ENCODE measurements around the gene MRGPRG.

Gene MRGPRG

GRCh38 chr11:3232956-3233355 is 14.3 kb upstream of the MRGPRG start:
- TF ChIP-seq ZFX (IDR thresholded peaks at IDR 0.05; ENCODE audit: borderline replicate concordance) (no peak), CTCF (IDR thresholded peaks at IDR 0.05) (no peak)
- no peak overlapping the region for H3K27ac ChIP-seq

- TF ChIP-seq ZFX (IDR thresholded peaks at IDR 0.05; ENCODE audit: borderline replicate concordance) (no peak), CTCF (IDR thresholded peaks at IDR 0.05) (no peak)
- H3K27ac ChIP-seq, result no peak within 1 kb of the TSS
Measured at GRCh38 chr11:3231851-3232744, 13.5 kb upstream of the MRGPRG start, which contains the start of gene MRGPRE. TSS of gene MRGPRE (minus strand) at chr11:3232417. CDS start at chr11:3228799, 3,618 bp downstream.

GRCh38 chr11:3231550-3231850 is 12.9 kb upstream of the MRGPRG start:
- TF ChIP-seq ZFX (IDR thresholded peaks at IDR 0.05; ENCODE audit: borderline replicate concordance), result no peak
- no peak for TF ChIP-seq CTCF (IDR thresholded peaks at IDR 0.05)
- no peak overlapping the region for H3K27ac ChIP-seq

- TF ChIP-seq CTCF (IDR thresholded peaks at IDR 0.05) (no peak), ZFX (IDR thresholded peaks at IDR 0.05; ENCODE audit: borderline replicate concordance) (no peak)
- H3K27ac ChIP-seq, result no peak overlapping the region
Measured at GRCh38 chr11:3230636-3231549, 12.3 kb upstream of the MRGPRG start.

GRCh38 chr11:3229673-3230630 is 11.3 kb upstream of the MRGPRG start:
- no peak overlapping the region for H3K27ac ChIP-seq
- no peak for TF ChIP-seq CTCF (IDR thresholded peaks at IDR 0.05)
- no peak for TF ChIP-seq ZFX (IDR thresholded peaks at IDR 0.05; ENCODE audit: borderline replicate concordance)

GRCh38 chr11:3228445-3228829 is 9.8 kb upstream of the MRGPRG start:
- TF ChIP-seq CTCF (IDR thresholded peaks at IDR 0.05) (0 out of 2 replicates have a peak, but pooled peaks have one; percentile 9), ZFX (IDR thresholded peaks at IDR 0.05; ENCODE audit: borderline replicate concordance) (no peak)
- H3K27ac ChIP-seq, result no peak overlapping the region
